NB4 (cell line): Measurements from ENCODE around the gene DEPDC1B.

Source experiments
- DNase-seq: peaks from one replicate; pipeline ENCODE4 v3.0.0; 2010; ENCODE audit warnings: low read depth
- H3K4me3 ChIP-seq: one replicate; pipeline ENCODE4 v1.5.1; 2011; ENCODE audit warnings: mild to moderate bottlenecking, low read depth, low read length, moderate library complexity
- MYC ChIP-seq: IDR thresholded peaks from 2 replicates; pipeline ENCODE4 v1.6.1; 2011; ENCODE audit warnings: low read depth, low read length
- POLR2A ChIP-seq: IDR thresholded peaks from 2 replicates; pipeline ENCODE4 v1.6.1; 2011; ENCODE audit warnings: mild to moderate bottlenecking; ENCODE audit not compliant: insufficient read length; ENCODE audit errors: extremely low read depth
- TF ChIP-seq, protein P1 (sequence below): IDR thresholded peaks from 2 replicates; pipeline ENCODE4 v1.6.1; 2011; ENCODE audit warnings: low read depth, low read length
- TF ChIP-seq, protein P2 (sequence below): IDR thresholded peaks from one replicate; pipeline ENCODE4 v1.5.1; 2012; ENCODE audit warnings: low read depth, low read length

Gene DEPDC1B, protein sequence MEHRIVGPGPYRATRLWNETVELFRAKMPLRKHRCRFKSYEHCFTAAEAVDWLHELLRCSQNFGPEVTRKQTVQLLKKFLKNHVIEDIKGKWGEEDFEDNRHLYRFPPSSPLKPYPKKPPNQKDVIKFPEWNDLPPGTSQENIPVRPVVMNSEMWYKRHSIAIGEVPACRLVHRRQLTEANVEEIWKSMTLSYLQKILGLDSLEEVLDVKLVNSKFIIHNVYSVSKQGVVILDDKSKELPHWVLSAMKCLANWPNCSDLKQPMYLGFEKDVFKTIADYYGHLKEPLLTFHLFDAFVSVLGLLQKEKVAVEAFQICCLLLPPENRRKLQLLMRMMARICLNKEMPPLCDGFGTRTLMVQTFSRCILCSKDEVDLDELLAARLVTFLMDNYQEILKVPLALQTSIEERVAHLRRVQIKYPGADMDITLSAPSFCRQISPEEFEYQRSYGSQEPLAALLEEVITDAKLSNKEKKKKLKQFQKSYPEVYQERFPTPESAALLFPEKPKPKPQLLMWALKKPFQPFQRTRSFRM

DNA sequence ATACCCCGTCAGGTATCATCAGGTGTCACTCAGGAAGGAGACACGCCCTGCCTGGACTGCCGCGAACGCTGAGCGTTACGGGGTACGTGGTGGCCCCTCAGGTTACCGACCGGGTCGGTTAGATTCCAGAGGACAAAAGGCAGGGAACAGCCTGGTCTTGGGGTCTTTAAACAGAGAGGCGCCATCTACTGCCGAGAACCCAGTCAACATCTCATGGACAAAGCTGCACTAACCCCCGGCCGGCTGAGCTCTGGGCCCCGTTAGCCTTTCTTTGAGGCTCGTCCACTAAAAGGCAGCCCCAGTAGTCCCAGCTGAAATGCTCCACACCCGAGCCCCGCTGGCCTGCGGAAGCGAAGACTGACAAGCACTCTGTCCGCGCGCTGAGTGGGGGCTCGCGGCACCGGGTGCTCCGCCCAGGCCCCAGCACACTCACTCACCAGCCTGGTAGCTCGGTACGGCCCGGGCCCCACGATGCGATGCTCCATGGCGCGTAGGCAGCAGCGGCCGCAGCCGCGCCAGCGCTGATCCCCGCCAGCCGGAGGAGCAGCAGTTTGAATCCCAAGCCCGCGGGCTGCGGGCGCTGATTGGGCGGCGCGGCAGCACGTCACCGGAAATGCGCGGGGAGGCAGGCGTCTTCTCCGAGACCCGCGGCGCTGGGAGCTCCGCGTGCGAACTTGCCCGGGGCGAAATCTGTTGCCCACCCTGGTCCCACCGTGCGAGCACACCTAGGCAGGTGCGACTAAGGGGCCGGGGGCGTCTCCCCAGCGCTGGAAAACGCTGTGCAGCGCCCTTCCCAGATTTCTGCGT, at the start of gene DEPDC1B:
DEPDC1B (minus strand) TSS at position 558 of the 807 bp plus-strand sequence; CDS start at position 485, 73 bp downstream.
- DNase-seq = peak; percentile 94
- peak; percentile 83 for TF ChIP-seq MYC
- TF ChIP-seq, protein P1, sequence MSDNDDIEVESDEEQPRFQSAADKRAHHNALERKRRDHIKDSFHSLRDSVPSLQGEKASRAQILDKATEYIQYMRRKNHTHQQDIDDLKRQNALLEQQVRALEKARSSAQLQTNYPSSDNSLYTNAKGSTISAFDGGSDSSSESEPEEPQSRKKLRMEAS = peak; percentile 77
- TF ChIP-seq POLR2A = peak; percentile 93
- TF ChIP-seq, protein P2, sequence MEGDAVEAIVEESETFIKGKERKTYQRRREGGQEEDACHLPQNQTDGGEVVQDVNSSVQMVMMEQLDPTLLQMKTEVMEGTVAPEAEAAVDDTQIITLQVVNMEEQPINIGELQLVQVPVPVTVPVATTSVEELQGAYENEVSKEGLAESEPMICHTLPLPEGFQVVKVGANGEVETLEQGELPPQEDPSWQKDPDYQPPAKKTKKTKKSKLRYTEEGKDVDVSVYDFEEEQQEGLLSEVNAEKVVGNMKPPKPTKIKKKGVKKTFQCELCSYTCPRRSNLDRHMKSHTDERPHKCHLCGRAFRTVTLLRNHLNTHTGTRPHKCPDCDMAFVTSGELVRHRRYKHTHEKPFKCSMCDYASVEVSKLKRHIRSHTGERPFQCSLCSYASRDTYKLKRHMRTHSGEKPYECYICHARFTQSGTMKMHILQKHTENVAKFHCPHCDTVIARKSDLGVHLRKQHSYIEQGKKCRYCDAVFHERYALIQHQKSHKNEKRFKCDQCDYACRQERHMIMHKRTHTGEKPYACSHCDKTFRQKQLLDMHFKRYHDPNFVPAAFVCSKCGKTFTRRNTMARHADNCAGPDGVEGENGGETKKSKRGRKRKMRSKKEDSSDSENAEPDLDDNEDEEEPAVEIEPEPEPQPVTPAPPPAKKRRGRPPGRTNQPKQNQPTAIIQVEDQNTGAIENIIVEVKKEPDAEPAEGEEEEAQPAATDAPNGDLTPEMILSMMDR = peak; percentile 19
- peak within 1 kb of the TSS; percentile 82 for H3K4me3 ChIP-seq

DNA sequence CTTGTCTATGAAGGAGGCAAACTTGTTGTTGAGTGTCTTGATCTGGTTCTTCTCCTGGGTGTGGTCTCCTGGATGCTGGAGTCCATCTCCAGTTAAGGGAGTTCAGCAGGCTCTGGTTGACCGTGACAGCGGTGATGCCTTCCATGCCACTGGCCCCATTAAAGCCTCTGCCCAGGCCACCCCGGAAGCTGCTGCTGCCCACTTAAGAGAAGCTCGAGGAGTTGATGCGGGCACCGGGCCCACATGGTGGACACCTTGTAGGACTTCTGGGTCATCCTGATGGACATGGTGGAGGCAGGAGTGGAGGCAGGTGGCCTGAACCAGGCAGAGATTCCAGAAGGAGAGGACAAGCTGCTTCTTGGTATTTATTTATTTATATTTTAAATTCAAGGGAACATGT, 44.7 kb upstream of the DEPDC1B start:
- H3K4me3 ChIP-seq = no peak overlapping the region
- DNase-seq = no peak
- TF ChIP-seq, protein P2 = no peak
- TF ChIP-seq, protein P1 = no peak
- TF ChIP-seq POLR2A (no peak), MYC (no peak)

DNA sequence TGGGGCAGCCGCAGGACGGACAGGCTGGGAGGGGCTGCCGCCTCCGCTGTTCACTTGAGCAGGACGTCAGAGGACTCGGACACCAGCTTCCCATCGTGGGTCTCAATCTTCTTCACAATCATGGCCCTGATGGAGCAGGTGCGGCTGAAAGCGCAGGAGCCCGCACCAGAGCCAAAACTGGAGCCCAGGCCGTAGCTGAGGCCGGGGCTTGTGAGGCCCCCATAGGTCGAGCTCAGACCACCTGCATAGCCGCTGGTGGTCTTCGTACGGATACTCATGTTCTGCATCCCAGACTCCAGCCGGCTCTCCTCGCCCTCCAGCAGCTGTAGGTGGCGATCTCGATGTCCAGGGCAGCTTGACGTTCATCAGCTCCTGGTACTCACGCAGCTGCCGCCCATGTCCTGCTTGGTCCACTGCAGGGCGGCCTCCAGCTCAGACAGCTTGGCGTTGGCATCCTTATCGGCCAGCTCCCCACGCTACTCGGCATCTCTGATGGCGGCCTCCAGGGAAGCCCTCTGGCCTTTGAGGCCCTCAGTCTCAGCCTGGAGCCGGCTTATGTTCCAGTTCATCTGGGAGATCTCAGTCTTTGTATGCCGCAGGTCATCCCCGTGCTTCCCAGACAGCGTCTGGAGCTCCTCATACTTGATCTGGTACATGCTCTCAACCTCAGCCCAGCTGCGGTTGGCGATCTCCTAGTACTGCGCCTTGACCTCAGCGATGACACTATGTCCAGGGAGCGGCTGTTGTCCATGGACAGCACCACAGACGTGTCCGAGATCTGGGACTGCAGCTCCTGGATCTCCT, 43.7 kb upstream of the DEPDC1B start:
- no peak for DNase-seq
- TF ChIP-seq, protein P2 = no peak
- TF ChIP-seq, protein P1 = no peak
- TF ChIP-seq POLR2A = no peak
- TF ChIP-seq MYC = no peak
- no peak overlapping the region for H3K4me3 ChIP-seq

DNA sequence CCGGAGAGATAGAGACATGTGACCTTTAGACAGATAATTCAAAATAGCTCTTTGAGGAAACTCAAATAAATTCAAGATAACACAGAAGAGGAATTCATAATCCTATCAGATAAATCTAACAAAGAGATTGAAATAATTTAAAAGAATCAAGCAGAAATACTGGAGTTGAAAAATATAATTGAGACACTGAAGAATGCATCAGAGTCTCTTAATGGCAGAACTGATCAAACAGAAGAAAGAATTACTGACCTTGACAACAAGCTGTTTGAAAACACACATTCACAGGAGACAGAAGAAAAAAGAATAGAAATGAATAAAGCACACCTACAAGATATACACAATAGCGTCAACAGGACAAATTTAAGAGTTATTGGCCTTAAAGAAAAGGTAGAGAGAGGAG, 40.4 kb upstream of the DEPDC1B start:
- DNase-seq = no peak
- no peak overlapping the region for H3K4me3 ChIP-seq
- no peak for TF ChIP-seq MYC
- TF ChIP-seq, protein P1 = no peak
- TF ChIP-seq, protein P2 = no peak

DNA sequence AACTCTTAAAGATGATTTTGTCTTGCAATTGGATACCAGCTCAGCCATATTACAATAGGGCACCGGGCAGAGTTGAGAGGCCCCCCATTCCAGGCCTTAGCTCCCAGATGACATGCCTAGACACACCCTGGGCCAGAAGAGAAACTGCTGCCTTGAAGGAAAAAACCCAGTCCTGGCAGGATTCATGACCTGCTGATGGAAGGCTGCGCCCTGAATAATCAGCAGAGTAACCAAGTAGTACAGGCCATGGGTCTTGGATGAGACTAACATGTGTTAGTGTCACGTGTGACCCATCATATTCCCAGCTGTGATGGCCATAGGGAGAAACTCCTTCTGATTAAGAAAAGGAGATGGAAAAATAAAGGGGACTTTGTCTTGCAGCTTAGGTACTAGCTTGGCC, 39.0 kb upstream of the DEPDC1B start:
- DNase-seq = no peak
- TF ChIP-seq, protein P2 = no peak
- TF ChIP-seq, protein P1 = no peak
- no peak for TF ChIP-seq POLR2A
- no peak for TF ChIP-seq MYC

More for the DNA sequence above, 39.0 kb upstream of the DEPDC1B start:
- no peak overlapping the region for H3K4me3 ChIP-seq
